ENCODE data around the gene IGSF22. TPM values are rescaled to one million over a fixed set of nuclear protein-coding genes. Genes with fewer than 3 reads are reported as not detected.

The IGSF22 gene
- total RNA-seq, 1 donor from 2014 or later: 0.74 TPM

- Mint-ChIP-seq H3K27me3 (ENCODE audit: unreplicated experiment) (peaks cover 11% of the 10 kb centered on the region), H3K36me3 (ENCODE audit: low read depth, unreplicated experiment) (peaks cover 14% of the 10 kb centered on the region), H3K27ac (ENCODE audit: unreplicated experiment) (no peak overlapping the region), H3K4me3 (ENCODE audit: unreplicated experiment) (no peak overlapping the region), H3K4me1 (ENCODE audit: unreplicated experiment) (no peaks in the 10 kb centered on the region), H3K9me3 (ENCODE audit: unreplicated experiment) (no peaks in the 10 kb centered on the region)
- no peak for DNase-seq (ENCODE audit: low spot score)
- no peak for TF ChIP-seq CTCF (IDR thresholded peaks at IDR 0.05; ENCODE audit: unreplicated experiment)
Observed at GRCh38 chr11:18768472-18768901, 42.5 kb upstream of the IGSF22 start.

- H3K27ac Mint-ChIP-seq (ENCODE audit: unreplicated experiment): no peak overlapping the region
- no peak for TF ChIP-seq CTCF (IDR thresholded peaks at IDR 0.05; ENCODE audit: unreplicated experiment)
- H3K4me3 Mint-ChIP-seq (ENCODE audit: unreplicated experiment): no peak overlapping the region
- DNase-seq (ENCODE audit: low spot score): no peak
- H3K36me3 Mint-ChIP-seq (ENCODE audit: low read depth, unreplicated experiment): peaks cover 6% of the 10 kb centered on the region
- H3K27me3 Mint-ChIP-seq (ENCODE audit: unreplicated experiment): peaks cover 2% of the 10 kb centered on the region
- no peaks in the 10 kb centered on the region for H3K9me3 Mint-ChIP-seq (ENCODE audit: unreplicated experiment)
- H3K4me1 Mint-ChIP-seq (ENCODE audit: unreplicated experiment): no peaks in the 10 kb centered on the region
Observed at GRCh38 chr11:18766015-18766414, 40.0 kb upstream of the IGSF22 start.

- Mint-ChIP-seq H3K4me1 (ENCODE audit: unreplicated experiment) (no peaks in the 10 kb centered on the region), H3K36me3 (ENCODE audit: low read depth, unreplicated experiment) (peaks cover 6% of the 10 kb centered on the region), H3K9me3 (ENCODE audit: unreplicated experiment) (no peaks in the 10 kb centered on the region), H3K4me3 (ENCODE audit: unreplicated experiment) (no peak overlapping the region), H3K27me3 (ENCODE audit: unreplicated experiment) (peaks cover 3% of the 10 kb centered on the region), H3K27ac (ENCODE audit: unreplicated experiment) (no peak overlapping the region)
- TF ChIP-seq CTCF (IDR thresholded peaks at IDR 0.05; ENCODE audit: unreplicated experiment): no peak
- no peak for DNase-seq (ENCODE audit: low spot score)
Observed at GRCh38 chr11:18765554-18765953, 39.6 kb upstream of the IGSF22 start.

GRCh38 chr11:18761741-18762140 lies 35.8 kb upstream of the IGSF22 start:
- Mint-ChIP-seq H3K4me3 (ENCODE audit: unreplicated experiment) (no peak overlapping the region), H3K9me3 (ENCODE audit: unreplicated experiment) (no peaks in the 10 kb centered on the region), H3K27ac (ENCODE audit: unreplicated experiment) (no peak overlapping the region), H3K36me3 (ENCODE audit: low read depth, unreplicated experiment) (peaks cover 6% of the 10 kb centered on the region), H3K4me1 (ENCODE audit: unreplicated experiment) (no peaks in the 10 kb centered on the region), H3K27me3 (ENCODE audit: unreplicated experiment) (peaks cover 3% of the 10 kb centered on the region)
- no peak for TF ChIP-seq CTCF (IDR thresholded peaks at IDR 0.05; ENCODE audit: unreplicated experiment)
- DNase-seq (ENCODE audit: low spot score): no peak

- Mint-ChIP-seq H3K36me3 (ENCODE audit: low read depth, unreplicated experiment) (peaks cover 6% of the 10 kb centered on the region), H3K9me3 (ENCODE audit: unreplicated experiment) (no peaks in the 10 kb centered on the region), H3K4me1 (ENCODE audit: unreplicated experiment) (no peaks in the 10 kb centered on the region), H3K27ac (ENCODE audit: unreplicated experiment) (no peak overlapping the region), H3K4me3 (ENCODE audit: unreplicated experiment) (peak overlapping the region; percentile 28), H3K27me3 (ENCODE audit: unreplicated experiment) (peaks cover 3% of the 10 kb centered on the region)
- TF ChIP-seq CTCF (IDR thresholded peaks at IDR 0.05; ENCODE audit: unreplicated experiment): no peak
- no peak for DNase-seq (ENCODE audit: low spot score)
Observed at GRCh38 chr11:18761144-18761543, 35.2 kb upstream of the IGSF22 start.
